CD4-positive, CD25-positive, alpha-beta regulatory T cell (primary cell): Measurements from ENCODE around the gene SPEF1. TPM values are rescaled to one million over a fixed set of nuclear protein-coding genes. Genes with fewer than 3 reads are reported as not detected.

Experiments
- ATAC-seq, 2 donors: fragments of 150-1000 bp; cut with Tn5 transposase; one replicate each; pipeline ENCODE4 v1.10.0; 2021; ENCODE audit warnings: low read depth in 2 of 2, moderate number of reproducible peaks in 2 of 2, moderate library complexity in 1 of 2
- DNase-seq, 3 donors: peaks; one replicate each; pipeline versions ENCODE4 v3.0.0 to v3.0.0-alpha.2; 2012 to 2022; ENCODE audit warnings: mixed read lengths in 1 of 3
- H3K27ac ChIP-seq: one replicate; pipeline ENCODE4 v1.7.0; 2013; ENCODE audit warnings: mild to moderate bottlenecking, low read length; ENCODE audit not compliant: insufficient read depth, poor library complexity, severe bottlenecking
- H3K27me3 ChIP-seq: one replicate; pipeline ENCODE4 v1.7.0; 2013; ENCODE audit warnings: low read length; ENCODE audit not compliant: control insufficient read depth, insufficient read depth
- H3K36me3 ChIP-seq: one replicate; pipeline ENCODE4 v1.7.0; 2013; ENCODE audit warnings: mild to moderate bottlenecking, low read length, moderate library complexity; ENCODE audit not compliant: control insufficient read depth, insufficient read depth
- H3K4me1 ChIP-seq: 2 replicates; pipeline ENCODE4 v1.7.0; 2013; ENCODE audit warnings: mild to moderate bottlenecking, low read length; ENCODE audit not compliant: insufficient read depth, control insufficient read depth, poor library complexity, severe bottlenecking
- H3K4me3 ChIP-seq: one replicate; pipeline ENCODE4 v1.7.0; 2013; ENCODE audit warnings: low read depth, mild to moderate bottlenecking, low read length, moderate library complexity
- H3K9me3 ChIP-seq, 2 experiments: 1 replicate in 1 of 2; 2 replicates in 1 of 2; pipeline ENCODE4 v1.7.0; 2013; ENCODE audit warnings: low read length in 2 of 2, mild to moderate bottlenecking in 1 of 2, moderate library complexity in 1 of 2; ENCODE audit not compliant: control insufficient read depth in 2 of 2
- H3K27ac Mint-ChIP-seq, 3 donors: one replicate each; pipeline ENCODE4 v1.8.0; 2020 to 2022; ENCODE audit warnings: mild to moderate bottlenecking in 3 of 3, mixed read lengths in 3 of 3, moderate library complexity in 2 of 3
- H3K27me3 Mint-ChIP-seq: one replicate; pipeline ENCODE4 v1.8.0; 2022; ENCODE audit warnings: mild to moderate bottlenecking, mixed read lengths
- H3K36me3 Mint-ChIP-seq: one replicate; pipeline ENCODE4 v1.8.0; 2020; ENCODE audit warnings: mixed read lengths
- H3K4me1 Mint-ChIP-seq, 4 donors: one replicate each; pipeline ENCODE4 v1.8.0; 2020 to 2022; ENCODE audit warnings: mixed read lengths in 4 of 4, mild to moderate bottlenecking in 1 of 4
- H3K4me3 Mint-ChIP-seq, 4 donors: one replicate each; pipeline ENCODE4 v1.8.0; 2020 to 2022; ENCODE audit warnings: mild to moderate bottlenecking in 4 of 4, mixed read lengths in 4 of 4, moderate library complexity in 3 of 4
- H3K9me3 Mint-ChIP-seq, 7 donors: one replicate each; pipeline ENCODE4 v1.8.0; 2020 to 2022; ENCODE audit warnings: mixed read lengths in 7 of 7, mild to moderate bottlenecking in 3 of 7, moderate library complexity in 2 of 7
- polyA plus RNA-seq, 4 donors: library from polyadenylated mRNA; unstranded; fragments of 300-500 nt; fragmentation: Illumina TruSeq; gene quantifications; one replicate each; pipeline ENCODE4 v1.2.3, GENCODE V29; 2021
- total RNA-seq: library from RNA; stranded (reverse); gene quantifications from one replicate; pipeline ENCODE4 v1.2.3, GENCODE V29; 2022

Gene SPEF1
- total and polyA plus RNA-seq, 5 donors from 2014 or later, result not detected

GRCh38 chr20:3798908-3799248, 17.6 kb upstream of the SPEF1 start:
- Histone ChIP-seq H3K36me3 (peaks cover 46% of the 10 kb centered on the region), H3K9me3 (no peaks in the 10 kb centered on the region), H3K4me1 (peaks cover 74% of the 10 kb centered on the region), H3K4me3 (peak overlapping the region; percentile 94), H3K27ac (peak overlapping the region; percentile 73), H3K27me3 (no peaks in the 10 kb centered on the region)
- peaks cover 59% of the 10 kb centered on the region for H3K36me3 Mint-ChIP-seq
- H3K4me3 Mint-ChIP-seq, result peak overlapping the region; percentile 99 to 100 (median 100)
- DNase-seq (no peak), ATAC-seq (no peak)
- peak overlapping the region; percentile 96 to 98 (median 96) for H3K27ac Mint-ChIP-seq
- H3K27me3 Mint-ChIP-seq, result peaks cover 4% of the 10 kb centered on the region
- peaks cover 7 to 70% (median 43%) of the 10 kb centered on the region in 4 donors for H3K4me1 Mint-ChIP-seq
- H3K9me3 Mint-ChIP-seq, result no peaks in the 10 kb centered on the region

GRCh38 chr20:3798373-3798768, 17.1 kb upstream of the SPEF1 start:
- Histone ChIP-seq H3K9me3 (no peaks in the 10 kb centered on the region), H3K27me3 (no peaks in the 10 kb centered on the region), H3K27ac (peak overlapping the region; percentile 73), H3K4me3 (peak overlapping the region; percentile 94), H3K36me3 (peaks cover 41% of the 10 kb centered on the region), H3K4me1 (peaks cover 70% of the 10 kb centered on the region)
- no peak for DNase-seq
- Mint-ChIP-seq H3K36me3 (peaks cover 54% of the 10 kb centered on the region), H3K27me3 (peaks cover 4% of the 10 kb centered on the region), H3K4me1 (peaks cover 7 to 65% (median 38%) of the 10 kb centered on the region in 4 donors), H3K4me3 (peak overlapping the region; percentile 99 to 100 (median 100)), H3K9me3 (no peaks in the 10 kb centered on the region), H3K27ac (peak overlapping the region; percentile 96 to 98 (median 96))
- ATAC-seq, result no peak

GRCh38 chr20:3797592-3798372, 16.5 kb upstream of the SPEF1 start:
- Histone ChIP-seq H3K27me3 (no peaks in the 10 kb centered on the region), H3K9me3 (no peaks in the 10 kb centered on the region), H3K4me1 (peaks cover 68% of the 10 kb centered on the region), H3K4me3 (peak overlapping the region; percentile 94), H3K27ac (peak overlapping the region; percentile 73), H3K36me3 (peaks cover 35% of the 10 kb centered on the region)
- Mint-ChIP-seq H3K4me1 (peaks cover 7 to 61% (median 34%) of the 10 kb centered on the region in 4 donors), H3K27me3 (peaks cover 4% of the 10 kb centered on the region), H3K4me3 (peak overlapping the region; percentile 99 to 100 (median 100)), H3K36me3 (peaks cover 48% of the 10 kb centered on the region), H3K9me3 (no peaks in the 10 kb centered on the region), H3K27ac (peak overlapping the region; percentile 96 to 98 (median 96))
- DNase-seq, result peak in 2 of 3 donors; percentile 38 to 84
- no peak for ATAC-seq

GRCh38 chr20:3797226-3797545, 15.9 kb upstream of the SPEF1 start:
- Mint-ChIP-seq H3K4me1 (peaks cover 7 to 55% (median 30%) of the 10 kb centered on the region in 4 donors), H3K9me3 (no peaks in the 10 kb centered on the region), H3K4me3 (peak overlapping the region; percentile 99 to 100 (median 100)), H3K27ac (peak overlapping the region; percentile 96 to 98 (median 96)), H3K36me3 (peaks cover 42% of the 10 kb centered on the region), H3K27me3 (peaks cover 4% of the 10 kb centered on the region)
- DNase-seq (no peak), ATAC-seq (no peak)
- Histone ChIP-seq H3K27ac (peak overlapping the region; percentile 73), H3K4me3 (peak overlapping the region; percentile 94), H3K9me3 (no peaks in the 10 kb centered on the region), H3K27me3 (no peaks in the 10 kb centered on the region), H3K36me3 (peaks cover 29% of the 10 kb centered on the region), H3K4me1 (peaks cover 62% of the 10 kb centered on the region)

- H3K4me1 Mint-ChIP-seq, result peaks cover 7 to 50% (median 30%) of the 10 kb centered on the region in 4 donors
These were observed 15.4 kb upstream of the SPEF1 start for GRCh38 chr20:3796477-3797225.

GRCh38 chr20:3795511-3796468, 14.5 kb upstream of the SPEF1 start, which contains the start of gene CDC25B:
TSS of gene CDC25B (plus strand) at chr20:3796310. CDS start at chr20:3796532, 222 bp downstream.
- Mint-ChIP-seq H3K36me3 (peaks cover 31% of the 10 kb centered on the region), H3K27me3 (peaks cover 4% of the 10 kb centered on the region), H3K4me1 (peaks cover 7 to 42% (median 30%) of the 10 kb centered on the region in 4 donors), H3K4me3 (peak within 1 kb of the TSS; percentile 99 to 100 (median 100)), H3K27ac (peak within 1 kb of the TSS; percentile 95 to 97 (median 96)), H3K9me3 (no peaks in the 10 kb centered on the region)
- Histone ChIP-seq H3K4me3 (peak within 1 kb of the TSS; percentile 94), H3K36me3 (peaks cover 15% of the 10 kb centered on the region), H3K9me3 (no peaks in the 10 kb centered on the region), H3K27ac (peak within 1 kb of the TSS; percentile 95), H3K4me1 (peaks cover 48% of the 10 kb centered on the region), H3K27me3 (no peaks in the 10 kb centered on the region)
- peak; percentile 77 to 84 for ATAC-seq
- DNase-seq, result peak; percentile 84 to 94 (median 86)

More at GRCh38 chr20:3796477-3797225, 15.4 kb upstream of the SPEF1 start:
- H3K27ac ChIP-seq, result peak overlapping the region; percentile 73
- DNase-seq (no peak), ATAC-seq (no peak)
- H3K36me3 ChIP-seq, result peaks cover 24% of the 10 kb centered on the region
- Mint-ChIP-seq H3K36me3 (peaks cover 37% of the 10 kb centered on the region), H3K9me3 (no peaks in the 10 kb centered on the region), H3K27ac (peak overlapping the region; percentile 83 to 96 (median 93)), H3K4me3 (peak overlapping the region; percentile 99 to 100 (median 100)), H3K27me3 (peaks cover 4% of the 10 kb centered on the region)
- no peaks in the 10 kb centered on the region for H3K27me3 ChIP-seq
- H3K4me1 ChIP-seq, result peaks cover 57% of the 10 kb centered on the region
- H3K9me3 ChIP-seq, result no peaks in the 10 kb centered on the region
- peak overlapping the region; percentile 94 for H3K4me3 ChIP-seq
